Chondrocyte (in vitro differentiated cells): ENCODE measurements around the gene HDAC4. TPM values are rescaled to one million over a fixed set of nuclear protein-coding genes. Genes with fewer than 3 reads are reported as not detected.

Experiments
- DNase-seq: peaks from one replicate; pipeline ENCODE4 v3.0.0; 2021; ENCODE audit warnings: mixed read lengths, low spot score
- H3K27ac Mint-ChIP-seq: one replicate; pipeline ENCODE4 v1.8.0; 2021; ENCODE audit warnings: mild to moderate bottlenecking, moderate library complexity, mixed read lengths; ENCODE audit not compliant: unreplicated experiment
- H3K27me3 Mint-ChIP-seq: 2 replicates; pipeline ENCODE4 v1.8.0; 2021; ENCODE audit warnings: low read depth, mixed read lengths
- H3K36me3 Mint-ChIP-seq: 2 replicates; pipeline ENCODE4 v1.8.0; 2021; ENCODE audit warnings: low read depth, mixed read lengths
- H3K4me1 Mint-ChIP-seq: 2 replicates; pipeline ENCODE4 v1.8.0; 2021; ENCODE audit warnings: low read depth, mild to moderate bottlenecking, mixed read lengths
- H3K4me3 Mint-ChIP-seq: one replicate; pipeline ENCODE4 v1.8.0; 2021; ENCODE audit warnings: mild to moderate bottlenecking, moderate library complexity, mixed read lengths; ENCODE audit not compliant: unreplicated experiment
- H3K9me3 Mint-ChIP-seq: 2 replicates; pipeline ENCODE4 v1.8.0; 2021; ENCODE audit warnings: low read depth, mixed read lengths
- CTCF ChIP-seq: fragments of 200-600 bp; sonication (generic); IDR thresholded peaks from 2 replicates; pipeline ENCODE4 v1.5.0; 2021; ENCODE audit warnings: antibody characterized with exemption, mild to moderate bottlenecking, moderate library complexity
- total RNA-seq: library from RNA; stranded (reverse); gene quantifications from 3 replicates; pipeline ENCODE4 v1.2.1, GENCODE V29; 2021

The HDAC4 gene
- total RNA-seq, 1 donor from 2014 or later: 22.3 TPM

GRCh38 chr2:239406316-239406995 lies 5.6 kb upstream of the HDAC4 start:
- Mint-ChIP-seq H3K36me3 (no peaks in the 10 kb centered on the region), H3K9me3 (peaks cover 14% of the 10 kb centered on the region), H3K4me1 (peaks cover 10% of the 10 kb centered on the region), H3K4me3 (no peak overlapping the region), H3K27me3 (peaks cover 7% of the 10 kb centered on the region), H3K27ac (no peak overlapping the region)
- peak; percentile 80 for DNase-seq
- TF ChIP-seq CTCF: no peak

GRCh38 chr2:239405071-239405470 lies 4.3 kb upstream of the HDAC4 start:
- Mint-ChIP-seq H3K27me3 (peaks cover under 1% of the 10 kb centered on the region), H3K27ac (no peak overlapping the region), H3K4me1 (peaks cover 10% of the 10 kb centered on the region), H3K36me3 (no peaks in the 10 kb centered on the region), H3K4me3 (no peak overlapping the region), H3K9me3 (peaks cover 14% of the 10 kb centered on the region)
- DNase-seq: no peak
- no peak for TF ChIP-seq CTCF

DNA sequence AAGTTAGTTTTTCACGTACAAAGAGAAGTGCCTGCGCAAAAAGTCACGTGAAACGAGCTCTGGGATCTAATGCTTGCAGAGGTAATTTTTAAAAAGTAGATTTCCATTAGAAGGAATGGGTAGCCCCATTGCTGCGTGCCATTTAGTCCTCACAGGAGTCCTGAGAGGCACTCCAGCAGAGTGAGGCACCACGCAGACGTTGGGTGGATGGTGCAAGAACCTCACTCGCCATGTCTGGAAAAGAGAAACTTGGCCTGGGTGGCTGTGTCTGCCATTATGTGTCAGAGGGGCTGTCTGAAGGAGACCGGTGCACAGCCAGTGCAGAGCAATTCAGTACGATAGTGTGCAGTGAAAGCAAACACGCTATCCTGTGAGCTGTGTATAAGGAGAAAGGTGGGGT lies 1.8 kb upstream of the HDAC4 start:
- peaks cover 5% of the 10 kb centered on the region for H3K9me3 Mint-ChIP-seq
- peak overlapping the region; percentile 44 for H3K4me3 Mint-ChIP-seq
- H3K27ac Mint-ChIP-seq: no peak overlapping the region
- H3K4me1 Mint-ChIP-seq: peaks cover 23% of the 10 kb centered on the region
- H3K27me3 Mint-ChIP-seq: no peaks in the 10 kb centered on the region
- TF ChIP-seq CTCF: no peak
- H3K36me3 Mint-ChIP-seq: no peaks in the 10 kb centered on the region
- DNase-seq: peak; percentile 50

DNA sequence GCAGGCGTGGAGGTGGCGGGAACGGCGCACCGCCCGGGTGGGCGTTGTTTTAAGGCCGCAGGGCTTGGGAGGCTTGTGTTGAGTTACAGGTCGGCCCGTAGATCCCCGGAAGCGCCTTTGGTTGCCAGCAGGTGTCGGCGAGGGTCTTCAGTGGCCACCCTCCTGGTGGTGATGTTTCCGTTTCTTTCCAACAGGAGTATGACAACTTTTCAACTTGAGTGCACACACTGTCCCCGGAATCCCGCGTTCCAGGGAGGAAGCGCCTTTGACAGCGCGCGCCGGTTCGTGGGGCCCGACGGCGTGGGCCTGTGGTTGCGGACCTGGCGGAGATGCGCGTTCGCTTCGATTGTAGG lies 1.0 kb upstream of the HDAC4 start:
- Mint-ChIP-seq H3K4me1 (peaks cover 23% of the 10 kb centered on the region), H3K4me3 (peak overlapping the region; percentile 85), H3K27me3 (no peaks in the 10 kb centered on the region), H3K36me3 (no peaks in the 10 kb centered on the region), H3K9me3 (peaks cover 5% of the 10 kb centered on the region), H3K27ac (peak overlapping the region; percentile 98)
- TF ChIP-seq CTCF: peak; percentile 50
- no peak for DNase-seq

DNA sequence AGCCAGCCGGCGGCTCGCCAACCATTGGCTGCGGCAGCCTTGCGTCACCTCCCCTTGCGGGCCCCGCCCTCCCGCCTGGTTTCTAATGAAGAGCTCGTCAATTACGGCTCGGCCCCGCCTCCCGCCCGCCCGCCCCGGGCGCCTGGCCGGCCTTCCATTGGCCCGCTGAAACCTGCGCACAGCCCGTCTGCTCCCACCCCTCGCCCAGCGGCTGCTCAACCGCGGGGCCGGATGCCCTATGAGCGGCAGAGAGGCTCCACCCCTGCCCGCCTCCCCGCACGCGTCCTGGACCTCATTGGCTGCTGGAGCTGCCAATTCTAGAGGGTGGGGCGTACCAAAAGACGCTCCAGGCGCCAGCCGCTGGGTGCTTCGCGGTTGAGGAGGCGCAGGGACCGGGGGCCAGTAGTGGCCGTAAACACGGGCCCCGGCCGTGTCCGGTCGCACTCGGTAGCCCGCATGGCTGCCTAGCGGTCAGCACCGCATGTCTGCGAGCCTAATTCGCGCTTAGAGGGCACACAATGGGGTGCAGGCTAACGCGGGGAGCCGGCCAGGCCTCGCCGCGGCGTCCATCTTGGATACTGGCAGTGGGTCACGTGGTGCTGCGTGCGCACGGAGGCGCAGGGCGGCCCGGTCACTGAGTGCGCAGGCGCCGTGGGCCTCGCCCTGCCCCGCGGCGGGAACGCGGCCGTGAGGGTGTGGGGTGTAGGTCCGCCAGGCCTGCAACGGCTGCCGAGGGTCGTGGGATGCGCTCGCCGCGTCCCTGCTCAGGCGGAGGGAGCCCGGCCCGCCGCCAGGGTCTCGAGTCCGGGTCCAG lies 454 bp upstream of the HDAC4 start:
- H3K4me1 Mint-ChIP-seq: peaks cover 23% of the 10 kb centered on the region
- no peaks in the 10 kb centered on the region for H3K27me3 Mint-ChIP-seq
- H3K9me3 Mint-ChIP-seq: peaks cover 5% of the 10 kb centered on the region

More for the DNA sequence above, 454 bp upstream of the HDAC4 start:
- peak; percentile 99 for DNase-seq
- H3K36me3 Mint-ChIP-seq: no peaks in the 10 kb centered on the region
- H3K4me3 Mint-ChIP-seq: peak overlapping the region; percentile 85
- H3K27ac Mint-ChIP-seq: peak overlapping the region; percentile 98
- no peak for TF ChIP-seq CTCF
